ENCODE results near the gene ZBTB44.

Gene ZBTB44

GRCh38 chr11:130178441-130179339, 136.0 kb downstream of the ZBTB44 start:
- DNase-seq (ENCODE audit: low read depth), result no peak

DNA sequence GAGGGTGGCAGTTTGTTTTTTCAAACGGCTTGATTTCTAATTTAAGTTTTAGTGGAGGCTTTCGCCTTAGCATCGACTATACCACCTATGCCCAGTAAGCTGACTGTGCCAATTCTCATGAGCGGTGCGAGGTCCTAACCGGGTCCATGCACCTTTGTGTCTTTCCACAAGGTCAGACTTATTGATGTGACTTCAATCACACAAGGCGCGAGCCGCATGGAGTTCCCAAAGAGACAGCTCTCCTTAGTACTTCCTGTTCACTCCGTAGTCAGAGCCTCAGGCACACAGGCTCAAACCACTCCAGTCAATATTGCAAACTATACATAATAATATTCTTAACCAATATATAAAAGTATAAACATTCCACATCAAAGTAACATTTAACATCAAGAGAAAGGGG, 136.9 kb downstream of the ZBTB44 start:
- DNase-seq (ENCODE audit: low read depth), result no peak

Data from stimulated activated CD8-positive, alpha-beta memory T cell treated with anti-CD3 and anti-CD28 coated beads, Interleukin-12 subunit alpha, Interleukin-12 subunit beta, amount 100 ng/mL, for 4 hours (primary cell).